Trophoblast cell (in vitro differentiated cells and primary cell): Measurements from ENCODE around the gene ARHGAP40.

ENCODE experiments used
- DNase-seq, 2 donors: peaks; one replicate each; pipeline ENCODE4 v3.0.0-alpha.2; 2016
- H2AFZ ChIP-seq: 2 replicates; pipeline ENCODE4 v1.6.1; 2013; ENCODE audit warnings: low read length, moderate library complexity, mild to moderate bottlenecking; ENCODE audit not compliant: insufficient read depth, poor library complexity
- H2AK5ac ChIP-seq: 2 replicates; pipeline ENCODE4 v1.6.1; 2013; ENCODE audit warnings: mild to moderate bottlenecking, low read length
- H2BK120ac ChIP-seq: 2 replicates; pipeline ENCODE4 v1.6.1; 2013; ENCODE audit warnings: low read length, mild to moderate bottlenecking, moderate library complexity; ENCODE audit not compliant: insufficient read depth, poor library complexity
- H2BK12ac ChIP-seq: 2 replicates; pipeline ENCODE4 v1.6.1; 2013; ENCODE audit warnings: mild to moderate bottlenecking, low read length, moderate library complexity
- H2BK5ac ChIP-seq: 2 replicates; pipeline ENCODE4 v1.6.1; 2013; ENCODE audit warnings: low read length, low read depth, moderate library complexity, mild to moderate bottlenecking; ENCODE audit not compliant: poor library complexity
- H3K14ac ChIP-seq: 2 replicates; pipeline ENCODE4 v1.6.1; 2013; ENCODE audit warnings: mild to moderate bottlenecking, low read length
- H3K18ac ChIP-seq: 2 replicates; pipeline ENCODE4 v1.6.1; 2013; ENCODE audit warnings: mild to moderate bottlenecking, low read length
- H3K23ac ChIP-seq: 2 replicates; pipeline ENCODE4 v1.6.1; 2013; ENCODE audit warnings: low read length
- H3K27ac ChIP-seq: 2 replicates; pipeline ENCODE4 v1.5.1; 2013; ENCODE audit warnings: low read depth, mild to moderate bottlenecking, inconsistent platforms, low read length, moderate library complexity
- H3K27me3 ChIP-seq: 2 replicates; pipeline ENCODE4 v1.6.1; 2013; ENCODE audit warnings: inconsistent platforms, mild to moderate bottlenecking, low read length, moderate library complexity; ENCODE audit not compliant: insufficient read depth
- H3K36me3 ChIP-seq, 2 experiments: 1 replicate in 1 of 2; 2 replicates in 1 of 2; pipeline ENCODE4 v1.6.1; 2013; ENCODE audit warnings: low read length in 2 of 2, mild to moderate bottlenecking in 2 of 2, moderate library complexity in 1 of 2; ENCODE audit not compliant: insufficient read depth in 2 of 2, control insufficient read depth in 1 of 2
- H3K4ac ChIP-seq: 2 replicates; pipeline ENCODE4 v1.6.1; 2013; ENCODE audit warnings: low read depth, mild to moderate bottlenecking, low read length, moderate library complexity
- H3K4me1 ChIP-seq, 2 experiments: 1 replicate in 1 of 2; 2 replicates in 1 of 2; pipeline ENCODE4 v1.6.1; 2013; ENCODE audit warnings: low read length in 2 of 2, mild to moderate bottlenecking in 2 of 2, moderate library complexity in 1 of 2; ENCODE audit not compliant: insufficient read depth in 2 of 2, control insufficient read depth in 1 of 2
- H3K4me2 ChIP-seq: 2 replicates; pipeline ENCODE4 v1.6.1; 2013; ENCODE audit warnings: inconsistent platforms, mild to moderate bottlenecking, low read length, moderate library complexity
- H3K4me3 ChIP-seq: 2 replicates; pipeline ENCODE4 v1.5.1; 2013; ENCODE audit warnings: mild to moderate bottlenecking, low read depth, low read length, inconsistent platforms
- H3K79me1 ChIP-seq: one replicate; pipeline ENCODE4 v1.6.1; 2013; ENCODE audit warnings: low read length
- H3K79me2 ChIP-seq: 2 replicates; pipeline ENCODE4 v1.6.1; 2013; ENCODE audit warnings: low read length, mild to moderate bottlenecking; ENCODE audit not compliant: control insufficient read depth, insufficient read depth, poor library complexity
- H3K9ac ChIP-seq: 2 replicates; pipeline ENCODE4 v1.6.1; 2013; ENCODE audit warnings: mild to moderate bottlenecking, low read length
- H3K9me3 ChIP-seq: 2 replicates; pipeline ENCODE4 v1.6.1; 2013; ENCODE audit warnings: low read depth, mild to moderate bottlenecking, control low read depth, inconsistent platforms, low read length; ENCODE audit not compliant: insufficient read depth
- H4K12ac ChIP-seq: 2 replicates; pipeline ENCODE4 v1.6.1; 2013; ENCODE audit warnings: low read depth, mild to moderate bottlenecking, low read length, moderate library complexity
- H4K8ac ChIP-seq: 2 replicates; pipeline ENCODE4 v1.6.1; 2013; ENCODE audit warnings: low read depth, mild to moderate bottlenecking, low read length, moderate library complexity
- H4K91ac ChIP-seq: one replicate; pipeline ENCODE4 v1.6.1; 2013; ENCODE audit warnings: low read depth, mild to moderate bottlenecking, low read length, moderate library complexity
- WGBS: extraction: QIAGEN DNeasy Blood & Tissue Kit; methylation state at CpG from one replicate; pipeline ENCODE4 v1.1.7; 2013; ENCODE audit warnings: missing lambda C conversion rate; ENCODE audit not compliant: insufficient read length, insufficient coverage; ENCODE audit errors: extremely low coverage; 5-methylcytosine and 5-hydroxymethylcytosine counted together

ARHGAP40 gene

DNA sequence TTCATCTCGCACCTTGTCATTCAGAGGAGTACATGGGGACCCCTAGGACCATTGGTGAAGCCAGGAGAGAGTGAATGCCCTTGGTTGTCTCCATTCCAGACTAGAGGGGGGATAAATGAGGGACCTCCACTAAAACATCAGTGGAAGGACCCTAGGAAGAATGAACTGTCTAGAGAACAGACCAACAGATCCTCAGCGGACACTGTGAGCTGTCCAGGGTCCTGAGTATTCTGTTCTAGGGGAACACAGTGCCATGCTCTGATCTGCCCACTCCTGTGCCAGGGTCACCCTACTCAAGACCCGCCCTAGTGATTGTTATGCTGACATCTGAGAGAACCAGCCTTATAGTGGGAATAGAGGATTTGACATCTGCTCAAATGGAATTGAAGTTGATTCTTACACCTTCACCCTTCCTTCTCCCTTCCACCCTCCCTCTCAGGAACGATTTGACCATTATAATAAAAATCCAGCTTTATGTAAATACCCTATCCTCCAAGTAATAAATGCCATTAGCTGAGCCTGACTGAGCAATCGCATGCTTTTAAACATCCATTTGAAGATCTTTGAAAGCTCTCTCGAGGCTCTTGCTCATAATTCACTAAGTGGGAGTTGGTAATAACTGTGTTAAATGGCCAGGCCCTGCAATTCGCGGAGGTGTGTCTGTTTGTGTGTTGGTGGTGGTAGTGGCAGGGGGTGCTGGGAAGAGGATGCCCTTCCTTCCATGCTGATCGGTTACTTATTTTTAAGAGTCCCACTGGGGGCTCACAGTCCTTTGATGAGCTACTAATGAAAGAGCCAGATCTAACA is 79.1 kb downstream of the ARHGAP40 start:
- Histone ChIP-seq H4K91ac (no peak overlapping the region), H4K12ac (no peak overlapping the region), H3K4me1 (no peaks in the 10 kb centered on the region), H3K18ac (no peak overlapping the region), H3K4me2 (no peak overlapping the region), H2BK120ac (no peak overlapping the region), H2BK12ac (no peak overlapping the region), H3K36me3 (no peaks in the 10 kb centered on the region), H3K79me2 (no peaks in the 10 kb centered on the region), H4K8ac (no peak overlapping the region), H2BK5ac (no peak overlapping the region), H3K4ac (no peak overlapping the region), H3K23ac (no peak overlapping the region), H2AK5ac (no peak overlapping the region), H3K14ac (no peak overlapping the region), H3K9ac (no peak overlapping the region), H3K27ac (no peak overlapping the region), H3K27me3 (no peaks in the 10 kb centered on the region), H3K9me3 (no peaks in the 10 kb centered on the region), H3K4me3 (no peak overlapping the region), H2AFZ (no peak overlapping the region), H3K79me1 (no peaks in the 10 kb centered on the region)
- no CpG with 5 or more reads among the region's 9 CpGs for WGBS
- DNase-seq = peak in 1 of 2 donors; percentile 55

DNA sequence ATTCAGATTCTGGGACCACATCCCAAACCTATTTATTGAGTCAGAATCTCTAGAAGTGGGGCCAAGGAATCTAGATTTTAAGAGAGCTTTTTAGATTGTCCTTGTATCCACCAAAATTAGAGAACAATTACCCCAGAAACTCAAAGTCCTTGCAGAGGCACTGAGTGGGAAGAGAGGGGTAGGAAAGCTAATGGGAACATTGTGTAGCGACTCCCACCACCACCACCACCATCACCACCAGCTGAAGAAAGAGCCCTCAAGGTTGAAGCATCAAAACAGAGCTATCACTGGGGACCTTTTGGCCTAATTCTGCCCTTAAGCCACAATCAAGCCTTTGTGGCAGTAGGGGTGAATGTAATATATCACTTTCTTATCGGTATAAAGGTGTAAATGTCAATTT is 83.7 kb downstream of the ARHGAP40 start:
- WGBS = no CpG with 5 or more reads among the region's 2 CpGs

DNA sequence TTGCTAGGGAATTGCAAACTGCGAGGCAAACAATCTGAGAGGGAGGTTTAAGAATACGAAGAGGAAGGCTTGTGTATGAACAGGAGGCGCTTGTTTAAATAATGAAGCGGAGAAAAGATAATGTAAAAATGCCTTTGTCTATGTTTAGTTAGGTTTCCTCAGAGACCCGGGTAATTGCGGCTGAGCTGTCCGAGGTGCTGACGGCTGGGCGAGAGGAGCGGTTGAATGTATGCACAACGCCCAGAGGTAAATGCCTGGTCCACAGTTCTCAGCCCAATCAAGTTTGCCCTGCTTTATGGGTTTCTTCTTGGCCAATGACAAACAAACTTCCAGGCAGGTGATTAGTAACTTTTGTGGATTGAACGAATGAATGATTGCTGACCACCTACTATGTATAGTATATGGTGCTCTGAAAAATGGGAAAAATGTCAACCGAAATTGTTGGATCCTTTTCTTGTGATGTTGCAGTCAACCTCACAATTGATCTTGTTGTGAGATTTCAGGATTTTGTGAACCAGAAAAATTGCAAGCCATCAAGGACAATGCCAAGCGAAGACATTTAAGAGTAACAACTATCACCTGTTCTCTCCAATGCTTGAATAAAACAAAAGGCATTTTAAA is 84.4 kb downstream of the ARHGAP40 start:
- no peak overlapping the region for H3K4me2 ChIP-seq
- no peak overlapping the region for H4K8ac ChIP-seq
- no peak overlapping the region for H2BK5ac ChIP-seq
- H3K79me2 ChIP-seq = no peaks in the 10 kb centered on the region
- no peak overlapping the region for H4K91ac ChIP-seq
- no peak overlapping the region for H3K4me3 ChIP-seq
- H4K12ac ChIP-seq = no peak overlapping the region
- H3K27me3 ChIP-seq = no peaks in the 10 kb centered on the region
- no peak overlapping the region for H3K18ac ChIP-seq
- no CpG with 5 or more reads among the region's 14 CpGs for WGBS
- H3K9ac ChIP-seq = no peak overlapping the region
- H3K36me3 ChIP-seq = no peaks in the 10 kb centered on the region
- no peak overlapping the region for H3K14ac ChIP-seq
- no peak overlapping the region for H2BK120ac ChIP-seq
- H3K23ac ChIP-seq = no peak overlapping the region
- no peak overlapping the region for H2BK12ac ChIP-seq
- no peak overlapping the region for H3K4ac ChIP-seq
- peak; percentile 20 to 74 for DNase-seq
- no peak overlapping the region for H2AFZ ChIP-seq
- H3K27ac ChIP-seq = no peak overlapping the region
- no peaks in the 10 kb centered on the region for H3K9me3 ChIP-seq
- no peaks in the 10 kb centered on the region for H3K79me1 ChIP-seq
- H2AK5ac ChIP-seq = no peak overlapping the region
- no peaks in the 10 kb centered on the region for H3K4me1 ChIP-seq

More for the DNA sequence above, 83.7 kb downstream of the ARHGAP40 start:
- DNase-seq = no peak
- H3K79me1 ChIP-seq = no peaks in the 10 kb centered on the region
- H2BK120ac ChIP-seq = no peak overlapping the region
- no peak overlapping the region for H3K4me3 ChIP-seq
- no peaks in the 10 kb centered on the region for H3K9me3 ChIP-seq
- no peak overlapping the region for H2AK5ac ChIP-seq
- no peaks in the 10 kb centered on the region for H3K79me2 ChIP-seq
- no peak overlapping the region for H3K4ac ChIP-seq
- no peaks in the 10 kb centered on the region for H3K36me3 ChIP-seq
- no peaks in the 10 kb centered on the region for H3K4me1 ChIP-seq
- H4K12ac ChIP-seq = no peak overlapping the region
- H3K27me3 ChIP-seq = no peaks in the 10 kb centered on the region
- H2AFZ ChIP-seq = no peak overlapping the region
- no peak overlapping the region for H4K91ac ChIP-seq
- H2BK5ac ChIP-seq = no peak overlapping the region
- H3K9ac ChIP-seq = no peak overlapping the region
- H3K18ac ChIP-seq = no peak overlapping the region
- no peak overlapping the region for H3K23ac ChIP-seq
- H3K27ac ChIP-seq = no peak overlapping the region
- no peak overlapping the region for H3K14ac ChIP-seq
- H4K8ac ChIP-seq = no peak overlapping the region
- no peak overlapping the region for H3K4me2 ChIP-seq
- H2BK12ac ChIP-seq = no peak overlapping the region

DNA sequence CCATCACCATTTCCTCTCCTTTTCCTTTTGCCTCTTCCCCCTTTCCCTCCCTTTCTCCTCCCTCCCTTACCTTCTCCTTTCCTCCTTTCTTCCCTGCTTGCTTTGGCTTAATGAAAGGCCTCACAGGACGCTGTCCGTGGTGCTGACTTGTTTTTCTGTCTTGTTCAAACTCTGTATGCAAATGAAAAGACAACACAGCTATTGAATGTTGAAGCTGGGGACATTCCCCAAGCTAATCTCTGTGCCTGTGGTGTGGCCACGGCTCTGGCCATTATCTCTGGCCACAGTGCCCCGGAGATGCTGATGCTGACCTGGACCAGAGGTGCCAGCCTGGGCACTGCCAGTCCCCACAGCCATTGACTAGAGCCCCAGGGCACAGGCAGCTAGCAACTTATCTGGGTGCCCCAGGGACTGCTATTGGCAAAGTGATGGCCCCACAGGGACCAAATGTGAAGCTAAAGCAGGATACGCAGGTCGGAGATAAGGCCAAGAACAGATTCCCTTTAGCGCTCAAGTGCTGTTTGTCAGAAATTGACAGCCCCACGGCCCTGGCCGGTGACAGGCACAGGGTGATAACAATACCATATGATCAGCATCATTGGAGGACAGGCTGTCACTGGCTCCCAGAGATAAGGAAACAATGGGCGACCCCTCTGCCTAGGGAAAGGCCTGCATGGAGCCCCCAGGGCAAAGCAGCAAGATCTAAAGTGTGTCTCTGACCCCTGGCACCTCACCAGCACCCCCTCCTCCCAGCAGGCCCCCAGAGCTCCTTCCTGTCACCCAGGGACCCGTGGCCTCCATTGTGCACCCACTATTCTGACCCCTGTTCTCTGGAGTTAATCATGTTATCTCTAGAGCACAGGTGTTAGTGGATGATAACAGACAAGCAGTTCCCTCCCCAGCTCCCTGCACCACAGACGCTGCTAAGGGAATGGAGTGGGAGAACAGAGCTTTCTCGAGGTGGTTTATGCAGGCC is 91.1 kb downstream of the ARHGAP40 start:
- H2BK5ac ChIP-seq = no peak overlapping the region
- no peak overlapping the region for H2BK120ac ChIP-seq
- H3K36me3 ChIP-seq = no peaks in the 10 kb centered on the region
- no peak overlapping the region for H3K23ac ChIP-seq
- H3K14ac ChIP-seq = no peak overlapping the region
- peaks cover 6% of the 10 kb centered on the region for H3K9me3 ChIP-seq
- no peak overlapping the region for H3K9ac ChIP-seq
- H4K91ac ChIP-seq = no peak overlapping the region
- peak; percentile 70 to 90 for DNase-seq
- no peaks in the 10 kb centered on the region for H3K79me1 ChIP-seq
- no peak overlapping the region for H2AFZ ChIP-seq
- H3K4me1 ChIP-seq = no peaks in the 10 kb centered on the region
- H3K18ac ChIP-seq = no peak overlapping the region
- no peak overlapping the region for H3K27ac ChIP-seq
- H3K4ac ChIP-seq = no peak overlapping the region
- no peaks in the 10 kb centered on the region for H3K27me3 ChIP-seq
- no peak overlapping the region for H4K8ac ChIP-seq
- no peaks in the 10 kb centered on the region for H3K79me2 ChIP-seq
- H3K4me2 ChIP-seq = no peak overlapping the region
- no peak overlapping the region for H4K12ac ChIP-seq
- no peak overlapping the region for H3K4me3 ChIP-seq
- WGBS = no CpG with 5 or more reads among the region's 13 CpGs
- no peak overlapping the region for H2BK12ac ChIP-seq
- no peak overlapping the region for H2AK5ac ChIP-seq
